Endodermal cell (in vitro differentiated cells): ENCODE data around the gene TRIM40. TPM values are rescaled to one million over a fixed set of nuclear protein-coding genes. Genes with fewer than 3 reads are reported as not detected.

ENCODE experiments used
- DNase-seq: peaks from one replicate; pipeline ENCODE4 v3.0.0-alpha.2; 2017
- H3K27ac ChIP-seq: 2 replicates; pipeline ENCODE4 v1.5.1; 2013; ENCODE audit warnings: mild to moderate bottlenecking, low read depth, low read length, moderate library complexity
- H3K27me3 ChIP-seq: 2 replicates; pipeline ENCODE4 v1.6.1; 2013; ENCODE audit warnings: mild to moderate bottlenecking, low read length, moderate library complexity; ENCODE audit not compliant: insufficient read depth, control insufficient read depth, poor library complexity, severe bottlenecking
- H3K36me3 ChIP-seq: 2 replicates; pipeline ENCODE4 v1.7.0; 2013; ENCODE audit warnings: mild to moderate bottlenecking, low read length, moderate library complexity; ENCODE audit not compliant: control insufficient read depth, insufficient read depth
- H3K4me1 ChIP-seq: one replicate; pipeline ENCODE4 v1.7.0; 2013; ENCODE audit warnings: low read length; ENCODE audit not compliant: control insufficient read depth, insufficient read depth
- H3K4me3 ChIP-seq: 2 replicates; pipeline ENCODE4 v1.5.1; 2013; ENCODE audit warnings: mild to moderate bottlenecking, low read length, moderate library complexity
- H3K9ac ChIP-seq: 2 replicates; pipeline ENCODE4 v1.6.1; 2013; ENCODE audit warnings: mild to moderate bottlenecking, low read length, moderate library complexity; ENCODE audit not compliant: poor library complexity, severe bottlenecking; ENCODE audit errors: extremely low read depth
- H3K9me3 ChIP-seq: 2 replicates; pipeline ENCODE4 v1.6.1; 2013; ENCODE audit warnings: mild to moderate bottlenecking, low read length, moderate library complexity; ENCODE audit not compliant: control insufficient read depth
- H3K27ac Mint-ChIP-seq: 2 replicates; pipeline ENCODE4 v1.8.0; 2020; ENCODE audit warnings: mixed read lengths
- H3K27me3 Mint-ChIP-seq: 2 replicates; pipeline ENCODE4 v1.8.0; 2021; ENCODE audit warnings: mild to moderate bottlenecking, mixed read lengths; ENCODE audit not compliant: insufficient read depth
- H3K36me3 Mint-ChIP-seq: 2 replicates; pipeline ENCODE4 v1.8.0; 2020; ENCODE audit warnings: low read depth, mixed read lengths
- H3K4me1 Mint-ChIP-seq: 2 replicates; pipeline ENCODE4 v1.8.0; 2020; ENCODE audit warnings: mixed read lengths
- H3K4me3 Mint-ChIP-seq: 2 replicates; pipeline ENCODE4 v1.8.0; 2020; ENCODE audit warnings: mild to moderate bottlenecking, moderate library complexity, mixed read lengths
- H3K9me3 Mint-ChIP-seq: 2 replicates; pipeline ENCODE4 v1.8.0; 2020; ENCODE audit warnings: mild to moderate bottlenecking, mixed read lengths
- WGBS, 2 experiments: methylation state at CpG; one replicate each; pipeline versions ENCODE4 v1.1.5 to v1.1.7; 2013; ENCODE audit warnings: missing lambda C conversion rate in 2 of 2, mixed read lengths in 1 of 2; ENCODE audit not compliant: insufficient coverage in 1 of 2, insufficient read length in 1 of 2; 5-methylcytosine and 5-hydroxymethylcytosine counted together
- total RNA-seq, 2 donors: library from RNA; stranded (reverse); fragmentation: NEBNext Ultra II Directional in 1 of 2; extraction: Animal tissue kit (Norgen Biotek cat#: 25700) in 1 of 2; gene quantifications; 2 replicates in 1 of 2; 3 replicates in 1 of 2; pipeline ENCODE4 v1.2.1, GENCODE V29; 2021
- TF ChIP-seq, protein P1 (sequence below): fragments of 200-600 bp; sonication (generic); conservative IDR thresholded peaks from 2 replicates; pipeline ENCODE4 v1.5.0; 2021; ENCODE audit warnings: antibody characterized with exemption, mild to moderate bottlenecking

TRIM40 gene
- total RNA-seq, 2 donors from 2014 or later = not detected

DNA sequence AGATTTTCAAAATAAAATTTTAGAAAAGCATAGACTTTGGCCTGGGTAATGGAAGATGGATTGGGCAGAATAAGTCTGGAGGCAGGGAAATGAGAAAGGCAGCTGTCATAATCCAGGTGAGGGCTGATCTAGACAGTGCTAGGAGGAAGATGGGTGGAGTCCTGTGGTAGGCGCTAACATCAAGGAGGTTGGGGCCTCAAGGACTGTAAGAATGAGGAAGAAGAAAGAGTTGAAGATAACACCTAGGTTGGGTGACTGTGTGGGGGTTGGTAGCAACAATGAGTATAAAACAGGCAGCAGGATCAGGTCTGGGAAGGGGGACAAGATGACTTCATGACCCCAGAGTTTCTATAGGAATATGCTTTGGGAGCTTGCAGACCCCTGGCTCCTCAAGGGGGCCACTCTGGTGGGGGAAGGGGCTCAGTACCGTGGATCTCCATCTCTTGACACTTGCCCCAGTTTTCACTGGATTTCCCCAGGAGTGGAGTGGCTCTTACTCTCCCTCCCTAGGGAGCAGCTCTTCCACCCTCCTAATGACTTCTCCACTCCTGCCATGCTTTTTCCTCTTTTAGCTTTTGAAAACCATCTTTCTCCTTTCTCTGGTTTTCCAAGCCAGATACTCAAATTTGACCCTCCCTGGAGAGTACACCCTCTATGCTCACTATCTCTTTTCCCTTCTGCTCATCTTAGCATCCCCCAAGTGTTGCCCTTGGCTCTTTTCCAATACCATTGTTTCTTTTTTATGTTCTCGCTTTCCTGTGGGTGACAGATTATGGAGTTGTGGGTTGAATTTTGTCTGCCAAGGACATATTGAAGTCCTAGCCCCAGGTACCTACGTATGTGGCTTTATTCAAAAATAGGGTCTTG lies 37.8 kb upstream of the TRIM40 start:
- H3K4me1 ChIP-seq = no peaks in the 10 kb centered on the region
- no peaks in the 10 kb centered on the region for H3K9me3 Mint-ChIP-seq
- no peak overlapping the region for H3K4me3 ChIP-seq
- H3K27ac ChIP-seq = no peak overlapping the region
- WGBS, 2 experiments = 75 to 89% methylated on average over 1 to 4 of the region's 4 CpGs
- no peaks in the 10 kb centered on the region for H3K36me3 ChIP-seq
- peaks cover 91% of the 10 kb centered on the region for H3K27me3 Mint-ChIP-seq
- no peak overlapping the region for H3K4me3 Mint-ChIP-seq
- H3K4me1 Mint-ChIP-seq = peaks cover 44% of the 10 kb centered on the region
- H3K27me3 ChIP-seq = peaks cover 76% of the 10 kb centered on the region
- TF ChIP-seq, protein P1, sequence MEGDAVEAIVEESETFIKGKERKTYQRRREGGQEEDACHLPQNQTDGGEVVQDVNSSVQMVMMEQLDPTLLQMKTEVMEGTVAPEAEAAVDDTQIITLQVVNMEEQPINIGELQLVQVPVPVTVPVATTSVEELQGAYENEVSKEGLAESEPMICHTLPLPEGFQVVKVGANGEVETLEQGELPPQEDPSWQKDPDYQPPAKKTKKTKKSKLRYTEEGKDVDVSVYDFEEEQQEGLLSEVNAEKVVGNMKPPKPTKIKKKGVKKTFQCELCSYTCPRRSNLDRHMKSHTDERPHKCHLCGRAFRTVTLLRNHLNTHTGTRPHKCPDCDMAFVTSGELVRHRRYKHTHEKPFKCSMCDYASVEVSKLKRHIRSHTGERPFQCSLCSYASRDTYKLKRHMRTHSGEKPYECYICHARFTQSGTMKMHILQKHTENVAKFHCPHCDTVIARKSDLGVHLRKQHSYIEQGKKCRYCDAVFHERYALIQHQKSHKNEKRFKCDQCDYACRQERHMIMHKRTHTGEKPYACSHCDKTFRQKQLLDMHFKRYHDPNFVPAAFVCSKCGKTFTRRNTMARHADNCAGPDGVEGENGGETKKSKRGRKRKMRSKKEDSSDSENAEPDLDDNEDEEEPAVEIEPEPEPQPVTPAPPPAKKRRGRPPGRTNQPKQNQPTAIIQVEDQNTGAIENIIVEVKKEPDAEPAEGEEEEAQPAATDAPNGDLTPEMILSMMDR = no peak
- H3K27ac Mint-ChIP-seq = no peak overlapping the region
- H3K9me3 ChIP-seq = no peaks in the 10 kb centered on the region
- DNase-seq = no peak
- H3K36me3 Mint-ChIP-seq = no peaks in the 10 kb centered on the region
- no peak overlapping the region for H3K9ac ChIP-seq

DNA sequence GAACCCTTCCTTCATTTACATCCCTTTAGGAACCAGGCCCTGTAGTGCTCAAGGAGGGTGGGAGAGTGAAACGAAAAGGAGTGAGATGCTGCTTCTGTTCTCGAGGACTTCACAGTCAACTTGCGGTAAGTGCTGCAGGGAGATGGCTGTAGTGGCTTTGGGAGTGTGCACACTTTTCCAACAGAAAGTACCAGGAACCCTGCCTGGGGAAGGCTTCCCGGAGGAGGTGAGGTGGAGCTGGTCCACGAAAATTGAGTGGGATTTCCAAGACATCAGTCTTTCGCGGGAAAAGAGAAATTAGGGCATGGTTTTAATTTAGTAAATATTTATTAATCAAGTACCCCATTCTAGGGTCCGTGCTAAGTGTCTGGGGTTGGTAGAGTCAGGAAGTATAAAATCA lies 35.8 kb upstream of the TRIM40 start:
- no peaks in the 10 kb centered on the region for H3K36me3 Mint-ChIP-seq
- H3K9me3 ChIP-seq = no peaks in the 10 kb centered on the region
- DNase-seq = no peak
- peaks cover 42% of the 10 kb centered on the region for H3K4me1 Mint-ChIP-seq
- no peaks in the 10 kb centered on the region for H3K36me3 ChIP-seq
- TF ChIP-seq, protein P1 = no peak
- H3K9me3 Mint-ChIP-seq = no peaks in the 10 kb centered on the region
- peaks cover 84% of the 10 kb centered on the region for H3K27me3 ChIP-seq
- peaks cover 95% of the 10 kb centered on the region for H3K27me3 Mint-ChIP-seq
- peak overlapping the region; percentile 76 for H3K4me3 ChIP-seq
- no peaks in the 10 kb centered on the region for H3K4me1 ChIP-seq
- H3K27ac Mint-ChIP-seq = no peak overlapping the region
- WGBS, 2 experiments = 30 to 43% methylated on average over 3 to 7 of the region's 8 CpGs
- peak overlapping the region; percentile 57 for H3K4me3 Mint-ChIP-seq
- H3K27ac ChIP-seq = no peak overlapping the region
- no peak overlapping the region for H3K9ac ChIP-seq

DNA sequence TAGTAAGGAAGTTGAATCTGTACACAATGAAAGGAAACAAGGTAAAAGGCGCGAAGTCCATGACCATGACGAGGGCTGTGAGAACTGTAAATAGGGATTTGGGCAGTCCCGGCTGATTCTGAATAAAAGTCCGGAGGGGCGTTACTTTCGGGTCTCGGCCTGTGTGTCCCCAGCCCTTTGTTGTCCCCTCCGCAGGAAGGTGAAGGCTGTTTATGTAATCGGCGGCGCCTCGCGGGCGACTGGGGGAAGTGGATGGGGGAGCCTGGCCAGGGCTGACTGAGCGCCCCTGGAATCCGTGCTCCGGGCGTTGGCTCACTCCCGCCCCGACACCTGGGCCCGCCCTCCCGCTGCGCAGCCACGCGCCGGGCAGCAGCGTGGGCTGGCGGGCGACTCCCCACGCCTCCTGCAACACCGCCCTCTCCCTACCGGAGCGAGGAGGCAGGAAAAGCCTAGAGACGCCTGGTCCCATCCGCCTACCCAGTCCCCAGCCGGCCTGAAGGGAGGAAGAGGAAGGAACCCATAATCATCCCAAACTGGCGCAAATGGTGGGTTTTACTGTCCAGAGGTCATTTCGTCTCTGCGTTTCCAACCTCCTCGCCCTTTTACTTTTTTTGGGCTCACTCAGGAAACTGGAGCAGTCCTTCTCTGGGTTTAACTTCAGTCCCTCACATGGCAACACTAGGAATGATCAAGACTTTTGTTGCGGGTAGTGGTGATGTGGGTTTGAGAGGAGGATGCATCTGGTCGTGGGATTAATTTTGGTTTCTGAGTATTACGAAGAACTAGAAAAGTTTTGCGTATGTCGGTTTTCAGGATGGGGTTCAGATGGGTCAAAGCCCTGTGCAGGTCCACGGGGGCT lies 35.1 kb upstream of the TRIM40 start:
- no peaks in the 10 kb centered on the region for H3K4me1 ChIP-seq
- 7 to 24% methylated on average over 9 to 47 of the region's 47 CpGs for WGBS, 2 experiments
- H3K36me3 ChIP-seq = no peaks in the 10 kb centered on the region
- H3K4me3 ChIP-seq = peak overlapping the region; percentile 76
- H3K9ac ChIP-seq = no peak overlapping the region
- H3K36me3 Mint-ChIP-seq = no peaks in the 10 kb centered on the region
- peaks cover 37% of the 10 kb centered on the region for H3K4me1 Mint-ChIP-seq
- no peak overlapping the region for H3K27ac Mint-ChIP-seq
- peak overlapping the region; percentile 57 for H3K4me3 Mint-ChIP-seq
- H3K9me3 Mint-ChIP-seq = no peaks in the 10 kb centered on the region
- no peaks in the 10 kb centered on the region for H3K9me3 ChIP-seq
- TF ChIP-seq, protein P1 = peak; percentile 15
- peaks cover 92% of the 10 kb centered on the region for H3K27me3 Mint-ChIP-seq
- no peak overlapping the region for H3K27ac ChIP-seq
- peak; percentile 77 for DNase-seq
- peaks cover 90% of the 10 kb centered on the region for H3K27me3 ChIP-seq
